GM12878 (cell line): ENCODE data around the gene SLC12A3. TPM values are rescaled to one million over a fixed set of nuclear protein-coding genes. Genes with fewer than 3 reads are reported as not detected.

Source experiments
- ASH2L ChIP-seq: fragments of 300-600, 200-600 bp; sonication (generic); IDR thresholded peaks from 2 replicates; pipeline ENCODE4 v1.6.1; 2017; ENCODE audit warnings: low read depth, mild to moderate bottlenecking, borderline replicate concordance
- ATF3 ChIP-seq: IDR thresholded peaks from 2 replicates; pipeline ENCODE4 v1.6.1; 2011; ENCODE audit warnings: low read depth, mild to moderate bottlenecking, low read length, moderate library complexity, borderline replicate concordance; ENCODE audit errors: extremely low read depth
- BHLHE40 ChIP-seq, 2 experiments: fragments of 450-650 bp in 1 of 2; IDR thresholded peaks; 2 replicates each; pipeline ENCODE4 v1.6.1; 2011 to 2017; ENCODE audit warnings: low read depth in 2 of 2, borderline replicate concordance in 1 of 2, improper control_type of control experiment in 1 of 2, low read length in 1 of 2, mild to moderate bottlenecking in 1 of 2
- CBFB ChIP-seq: IDR thresholded peaks from 2 replicates; pipeline ENCODE4 v1.6.1; 2016; ENCODE audit warnings: antibody characterized with exemption, low read depth
- CHD2 ChIP-seq: IDR thresholded peaks from 2 replicates; pipeline ENCODE4 v1.6.1; 2011; ENCODE audit warnings: low read depth, low read length, improper control_type of control experiment, borderline replicate concordance
- CREB1 ChIP-seq: IDR thresholded peaks from 2 replicates; pipeline ENCODE4 v1.6.1; 2012; ENCODE audit warnings: low read depth, mild to moderate bottlenecking, inconsistent platforms
- FOXM1 ChIP-seq: IDR thresholded peaks from 2 replicates; pipeline ENCODE4 v1.6.1; 2012; ENCODE audit warnings: low read depth, mild to moderate bottlenecking, inconsistent platforms, low read length, moderate library complexity
- HDAC6 ChIP-seq: fragments of 200-600 bp; sonication (generic); IDR thresholded peaks from one replicate; pipeline ENCODE4 v1.8.0; 2017; ENCODE audit warnings: antibody characterized with exemption; ENCODE audit not compliant: unreplicated experiment
- HDGF ChIP-seq: fragments of 450-650 bp; IDR thresholded peaks from 2 replicates; pipeline ENCODE4 v1.6.1; 2016; ENCODE audit warnings: antibody characterized with exemption
- IKZF1 ChIP-seq: fragments of 450-650 bp; conservative IDR thresholded peaks from 2 replicates; pipeline ENCODE4 v1.6.1; 2017; ENCODE audit warnings: antibody characterized with exemption, mild to moderate bottlenecking
- IRF4 ChIP-seq: IDR thresholded peaks from 2 replicates; pipeline ENCODE4 v1.6.1; 2011; ENCODE audit warnings: low read depth, low read length
- MEF2B ChIP-seq: fragments of 450-650 bp; IDR thresholded peaks from 2 replicates; pipeline ENCODE4 v1.6.1; 2018; ENCODE audit warnings: mild to moderate bottlenecking, moderate library complexity; ENCODE audit not compliant: partially characterized antibody, poor library complexity, severe bottlenecking
- POLR2A ChIP-seq: IDR thresholded peaks from 2 replicates; pipeline ENCODE4 v1.6.1; 2011; ENCODE audit warnings: low read depth, mild to moderate bottlenecking, low read length
- POLR2AphosphoS2 ChIP-seq: IDR thresholded peaks from 2 replicates; pipeline ENCODE4 v1.6.1; 2011; ENCODE audit warnings: low read depth, mild to moderate bottlenecking, low read length, improper control_type of control experiment, moderate library complexity
- POU2F2 ChIP-seq: IDR thresholded peaks from 3 replicates; pipeline ENCODE4 v1.6.1; 2011; ENCODE audit warnings: low read depth, mild to moderate bottlenecking, low read length, borderline replicate concordance
- PRDM15 ChIP-seq: fragments of 450-650 bp; formaldehyde crosslinking; IDR thresholded peaks from 2 replicates; pipeline ENCODE4 v1.4.0; 2020; ENCODE audit warnings: mild to moderate bottlenecking, moderate library complexity
- RAD21 ChIP-seq: IDR thresholded peaks from 2 replicates; pipeline ENCODE4 v1.6.1; 2011; ENCODE audit warnings: mild to moderate bottlenecking, low read depth, low read length, moderate library complexity; ENCODE audit not compliant: insufficient read depth
- SIN3A ChIP-seq: IDR thresholded peaks from 2 replicates; pipeline ENCODE4 v1.6.1; 2012; ENCODE audit warnings: low read depth, low read length, improper control_type of control experiment
- SIX5 ChIP-seq: IDR thresholded peaks from 2 replicates; pipeline ENCODE4 v1.6.1; 2011; ENCODE audit warnings: mild to moderate bottlenecking, low read depth, low read length, moderate library complexity; ENCODE audit not compliant: severe bottlenecking
- SMAD1 ChIP-seq: fragments of 450-650 bp; IDR thresholded peaks from 2 replicates; pipeline ENCODE4 v1.6.1; 2018; ENCODE audit warnings: mild to moderate bottlenecking, low read depth; ENCODE audit not compliant: partially characterized antibody
- SMC3 ChIP-seq: IDR thresholded peaks from 2 replicates; pipeline ENCODE4 v1.6.1; 2011; ENCODE audit warnings: low read length, improper control_type of control experiment, borderline replicate concordance
- SREBF2 ChIP-seq: IDR thresholded peaks from 2 replicates; pipeline ENCODE4 v1.6.1; 2012; ENCODE audit warnings: mild to moderate bottlenecking, low read length
- TCF12 ChIP-seq: IDR thresholded peaks from 2 replicates; pipeline ENCODE4 v1.6.1; 2011; ENCODE audit warnings: low read depth, mild to moderate bottlenecking, low read length
- TCF3 ChIP-seq: IDR thresholded peaks from 2 replicates; pipeline ENCODE4 v1.6.1; 2012; ENCODE audit warnings: low read depth, mild to moderate bottlenecking, low read length, borderline replicate concordance; ENCODE audit not compliant: insufficient read depth
- USF1 ChIP-seq: IDR thresholded peaks from 2 replicates; pipeline ENCODE4 v1.6.1; 2011; ENCODE audit warnings: borderline replicate concordance, low read depth, mild to moderate bottlenecking, moderate library complexity, mixed read lengths, low read length; ENCODE audit not compliant: insufficient read depth; ENCODE audit errors: extremely low read length
- YY1 ChIP-seq: IDR thresholded peaks from 2 replicates; pipeline ENCODE4 v1.6.1; 2011; ENCODE audit warnings: low read depth, mild to moderate bottlenecking, low read length
- ZSCAN29 ChIP-seq: fragments of 450-650 bp; IDR thresholded peaks from 2 replicates; pipeline ENCODE4 v1.6.1; 2017; ENCODE audit warnings: mild to moderate bottlenecking, moderate library complexity
- polyA plus RNA-seq, 11 experiments: library from polyadenylated mRNA; depleted of rRNA in 4 of 11; unstranded in 6 of 11; stranded (reverse) in 5 of 11; fragments of >200 nt; fragmentation: Nextera tagmentation in 4 of 11; fragmentation: Illumina TruSeq in 1 of 11; extraction: Ambion mirVana in 4 of 11; extraction: Trizol in 1 of 11; gene quantifications; 1 replicate in 1 of 11; 2 replicates in 10 of 11; pipeline versions ENCODE4 v1.2.1 to v1.2.3, GENCODE V29; 2011 to 2016; ENCODE audit warnings: inconsistent platforms in 2 of 11, missing spikeins in 2 of 11, low read depth in 1 of 11
- total RNA-seq, 4 experiments: library from RNA; depleted of rRNA in 3 of 4; stranded (reverse); fragments of >200 nt in 3 of 4; fragmentation: Illumina TruSeq in 1 of 4; extraction: Trizol in 1 of 4; gene quantifications; 2 replicates each; pipeline versions ENCODE4 v1.2.1 to v1.2.3, GENCODE V29; 2013 to 2021

Gene SLC12A3
- total and polyA plus RNA-seq, 10 of the 15 experiments (the other 5 are each of a cell fraction or from before 2014, with no cell fraction given) = 0.05 to 6.3 (median 3.1) TPM

- TF ChIP-seq PRDM15 (CRISPR knock-in tag) = no peak
- no peak for TF ChIP-seq HDAC6
- TF ChIP-seq CBFB = 0 out of 2 replicates have a peak, but pooled peaks have one; percentile 39
- peak; percentile 50 for TF ChIP-seq IKZF1
- TF ChIP-seq CREB1 = peak; percentile 12; the same call in 1 of the 2 replicates
- no peak for TF ChIP-seq IRF4
- TF ChIP-seq ZSCAN29 = no peak
- TF ChIP-seq POU2F2 = no peak
- no peak for TF ChIP-seq CHD2
- peak; percentile 58 for TF ChIP-seq RAD21
- no peak for TF ChIP-seq SIX5
- no peak for TF ChIP-seq TCF12
- peak; percentile 30; the same call in 1 of the 2 replicates for TF ChIP-seq YY1
- TF ChIP-seq FOXM1 = no peak
- TF ChIP-seq ASH2L = no peak
- no peak for TF ChIP-seq SIN3A
- TF ChIP-seq POLR2AphosphoS2 = no peak
- 0 out of 4 replicates have a peak, but pooled peaks of 1 of the 2 experiments have one; percentile 19 for TF ChIP-seq BHLHE40 (IDR thresholded peaks at IDR 0.05; ENCODE audit: borderline replicate concordance in 1 of 2, low read depth in 2 of 2, low read length in 1 of 2)
- TF ChIP-seq TCF3 = no peak
- TF ChIP-seq USF1 = no peak
- TF ChIP-seq HDGF = peak; percentile 33; the same call in 1 of the 2 replicates
- TF ChIP-seq SMC3 = peak; percentile 25; the same call in 1 of the 2 replicates
- TF ChIP-seq ATF3 = no peak
- 0 out of 2 replicates have a peak, but pooled peaks have one; percentile 19 for TF ChIP-seq POLR2A
- TF ChIP-seq MEF2B = peak; percentile 85
- TF ChIP-seq SREBF2 = no peak
- TF ChIP-seq SMAD1 = no peak
These were observed 4.7 kb downstream of the SLC12A3 start (continued) for GRCh38 chr16:56869513-56870275.
